ENCODE results near the gene HIF1A. TPM values are rescaled to one million over a fixed set of nuclear protein-coding genes. Genes with fewer than 3 reads are reported as not detected.
A peak's percentile ranks its signal among the peaks of the same experiment; 100 is the strongest.

HIF1A gene
- total RNA-seq, 4 donors from 2014 or later = 50.0 to 137 (median 83.0) TPM

DNA sequence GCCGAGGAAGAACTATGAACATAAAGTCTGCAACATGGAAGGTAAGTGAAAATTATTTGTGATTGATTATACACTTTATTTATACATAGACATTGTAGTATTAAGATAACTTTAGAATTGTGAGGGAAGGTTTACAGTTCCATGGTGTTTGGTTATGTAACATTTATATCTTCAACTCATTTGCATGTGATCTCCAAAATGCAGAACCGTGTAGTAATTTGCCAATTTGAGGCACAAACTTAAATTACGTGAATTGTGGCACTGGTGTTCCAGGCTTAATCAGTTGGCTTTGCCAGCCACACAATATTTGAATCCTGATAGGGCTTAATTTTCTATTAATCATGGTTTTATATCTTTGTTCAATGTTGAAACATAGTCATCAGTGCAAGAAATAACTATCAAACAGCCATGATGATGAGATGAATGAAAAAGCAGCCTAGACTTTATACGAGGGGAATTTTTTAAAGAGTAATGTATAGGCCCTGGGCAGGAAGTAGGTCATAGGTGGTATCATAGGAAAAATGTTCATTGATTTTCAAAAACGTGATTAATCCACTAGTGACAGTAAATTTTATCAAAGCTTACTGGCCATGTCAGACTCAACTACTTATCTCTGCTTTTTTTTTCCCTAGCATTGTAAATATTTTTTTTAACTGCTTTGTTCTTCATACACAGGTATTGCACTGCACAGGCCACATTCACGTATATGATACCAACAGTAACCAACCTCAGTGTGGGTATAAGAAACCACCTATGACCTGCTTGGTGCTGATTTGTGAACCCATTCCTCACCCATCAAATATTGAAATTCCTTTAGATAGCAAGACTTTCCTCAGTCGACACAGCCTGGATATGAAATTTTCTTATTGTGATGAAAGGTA lies 31.7 kb downstream of the HIF1A start:
- no peak for DNase-seq
- H3K36me3 ChIP-seq = no peaks in the 10 kb centered on the region
- TF ChIP-seq, protein P1, sequence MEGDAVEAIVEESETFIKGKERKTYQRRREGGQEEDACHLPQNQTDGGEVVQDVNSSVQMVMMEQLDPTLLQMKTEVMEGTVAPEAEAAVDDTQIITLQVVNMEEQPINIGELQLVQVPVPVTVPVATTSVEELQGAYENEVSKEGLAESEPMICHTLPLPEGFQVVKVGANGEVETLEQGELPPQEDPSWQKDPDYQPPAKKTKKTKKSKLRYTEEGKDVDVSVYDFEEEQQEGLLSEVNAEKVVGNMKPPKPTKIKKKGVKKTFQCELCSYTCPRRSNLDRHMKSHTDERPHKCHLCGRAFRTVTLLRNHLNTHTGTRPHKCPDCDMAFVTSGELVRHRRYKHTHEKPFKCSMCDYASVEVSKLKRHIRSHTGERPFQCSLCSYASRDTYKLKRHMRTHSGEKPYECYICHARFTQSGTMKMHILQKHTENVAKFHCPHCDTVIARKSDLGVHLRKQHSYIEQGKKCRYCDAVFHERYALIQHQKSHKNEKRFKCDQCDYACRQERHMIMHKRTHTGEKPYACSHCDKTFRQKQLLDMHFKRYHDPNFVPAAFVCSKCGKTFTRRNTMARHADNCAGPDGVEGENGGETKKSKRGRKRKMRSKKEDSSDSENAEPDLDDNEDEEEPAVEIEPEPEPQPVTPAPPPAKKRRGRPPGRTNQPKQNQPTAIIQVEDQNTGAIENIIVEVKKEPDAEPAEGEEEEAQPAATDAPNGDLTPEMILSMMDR (IDR thresholded peaks at IDR 0.05) = no peak
- TF ChIP-seq POLR2A (IDR thresholded peaks at IDR 0.05) = no peak
- H3K4me3 ChIP-seq = no peak overlapping the region
- H3K9me3 ChIP-seq = no peaks in the 10 kb centered on the region
- no peak overlapping the region for H3K27ac ChIP-seq
- intact Hi-C loops (cut with DNase I; ENCODE audit: low total_unique reads) = no loop called here
- H3K27me3 ChIP-seq = no peaks in the 10 kb centered on the region
- H3K4me1 ChIP-seq = no peaks in the 10 kb centered on the region

DNA sequence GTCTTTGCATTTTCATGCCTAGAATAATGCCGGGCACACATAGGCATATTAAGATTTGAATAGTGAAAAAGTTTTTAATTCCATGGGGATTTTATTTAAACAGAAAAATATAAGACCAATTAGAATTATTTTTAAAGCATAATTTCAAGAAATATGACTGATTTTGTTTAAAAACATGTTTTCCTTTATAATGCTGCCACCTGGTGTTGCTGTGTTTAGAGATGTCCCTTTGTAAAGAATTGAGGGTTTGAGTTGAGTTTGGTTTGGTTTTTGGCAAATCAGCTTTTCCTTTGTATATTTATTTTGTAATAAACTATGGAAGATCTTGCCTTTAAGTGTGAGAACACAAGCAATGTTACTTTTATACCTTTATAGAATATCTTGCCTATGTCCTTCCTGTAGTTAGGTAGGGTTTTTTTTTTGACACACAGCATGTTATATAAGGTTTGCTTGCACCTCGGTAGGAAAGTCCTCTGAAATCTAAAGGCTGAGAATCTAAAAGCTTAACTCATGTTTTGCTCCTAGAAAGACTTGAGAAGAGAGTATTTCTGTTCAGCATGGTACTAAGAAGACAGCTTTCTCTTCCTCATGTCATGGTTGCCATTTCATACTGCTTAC lies 35.6 kb downstream of the HIF1A start:
- Histone ChIP-seq H3K4me1 (no peaks in the 10 kb centered on the region), H3K27me3 (no peaks in the 10 kb centered on the region), H3K36me3 (no peaks in the 10 kb centered on the region), H3K27ac (no peak overlapping the region), H3K9me3 (no peaks in the 10 kb centered on the region), H3K4me3 (no peak overlapping the region)
- TF ChIP-seq, protein P1 (IDR thresholded peaks at IDR 0.05) = peak; percentile 35 to 43 (median 42)
- TF ChIP-seq POLR2A (IDR thresholded peaks at IDR 0.05) = no peak
- intact Hi-C loops (cut with DNase I; ENCODE audit: low total_unique reads) = no loop called here
- no peak for DNase-seq

DNA sequence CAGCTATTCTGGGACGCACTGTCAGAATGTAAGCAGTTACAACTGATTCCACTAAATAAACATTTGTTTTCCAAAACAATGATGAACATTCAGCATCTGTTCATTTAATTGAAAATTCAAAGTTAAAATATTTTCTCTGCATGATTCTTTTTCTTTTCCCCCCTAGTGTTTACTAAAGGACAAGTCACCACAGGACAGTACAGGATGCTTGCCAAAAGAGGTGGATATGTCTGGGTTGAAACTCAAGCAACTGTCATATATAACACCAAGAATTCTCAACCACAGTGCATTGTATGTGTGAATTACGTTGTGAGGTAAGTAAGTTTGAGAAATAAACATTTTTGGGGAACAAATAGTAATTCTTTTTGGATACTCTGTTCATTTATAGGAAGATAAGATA lies 38.7 kb downstream of the HIF1A start:
- no peaks in the 10 kb centered on the region for H3K4me1 ChIP-seq
- H3K9me3 ChIP-seq = no peaks in the 10 kb centered on the region
- no peak for TF ChIP-seq POLR2A (IDR thresholded peaks at IDR 0.05)
- TF ChIP-seq, protein P1 (IDR thresholded peaks at IDR 0.05) = no peak
- intact Hi-C loops (cut with DNase I; ENCODE audit: low total_unique reads) = no loop called here
- H3K27ac ChIP-seq = no peak overlapping the region
- no peaks in the 10 kb centered on the region for H3K27me3 ChIP-seq
- H3K36me3 ChIP-seq = no peaks in the 10 kb centered on the region
- DNase-seq = no peak
- H3K4me3 ChIP-seq = no peak overlapping the region

DNA sequence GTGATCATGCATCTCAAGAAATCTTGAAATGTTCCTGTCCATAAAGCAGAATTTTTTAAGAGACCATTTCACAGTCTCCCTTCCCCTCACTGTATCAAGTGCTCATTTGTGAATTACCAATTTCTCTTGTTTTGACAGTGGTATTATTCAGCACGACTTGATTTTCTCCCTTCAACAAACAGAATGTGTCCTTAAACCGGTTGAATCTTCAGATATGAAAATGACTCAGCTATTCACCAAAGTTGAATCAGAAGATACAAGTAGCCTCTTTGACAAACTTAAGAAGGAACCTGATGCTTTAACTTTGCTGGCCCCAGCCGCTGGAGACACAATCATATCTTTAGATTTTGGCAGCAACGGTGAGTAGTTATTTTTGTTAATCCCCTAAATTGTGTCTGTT lies 41.4 kb downstream of the HIF1A start:
- H3K4me1 ChIP-seq = no peaks in the 10 kb centered on the region
- intact Hi-C loops (cut with DNase I; ENCODE audit: low total_unique reads) = no loop called here
- H3K27me3 ChIP-seq = no peaks in the 10 kb centered on the region
- DNase-seq = no peak
- H3K4me3 ChIP-seq = no peak overlapping the region
- H3K9me3 ChIP-seq = no peaks in the 10 kb centered on the region
- TF ChIP-seq POLR2A (IDR thresholded peaks at IDR 0.05) = no peak
- TF ChIP-seq, protein P1 (IDR thresholded peaks at IDR 0.05) = no peak
- no peak overlapping the region for H3K27ac ChIP-seq
- no peaks in the 10 kb centered on the region for H3K36me3 ChIP-seq

DNA sequence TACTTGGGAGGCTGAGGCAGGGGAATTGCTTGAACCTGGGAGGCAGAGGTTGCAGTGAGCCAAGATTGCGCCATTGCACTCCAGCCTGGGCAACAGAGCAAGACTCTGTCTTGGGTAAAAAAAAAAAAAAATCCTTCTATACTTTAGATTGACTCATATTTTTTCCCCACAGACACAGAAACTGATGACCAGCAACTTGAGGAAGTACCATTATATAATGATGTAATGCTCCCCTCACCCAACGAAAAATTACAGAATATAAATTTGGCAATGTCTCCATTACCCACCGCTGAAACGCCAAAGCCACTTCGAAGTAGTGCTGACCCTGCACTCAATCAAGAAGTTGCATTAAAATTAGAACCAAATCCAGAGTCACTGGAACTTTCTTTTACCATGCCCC lies 42.6 kb downstream of the HIF1A start:
- H3K4me1 ChIP-seq = no peaks in the 10 kb centered on the region
- H3K9me3 ChIP-seq = no peaks in the 10 kb centered on the region
- H3K36me3 ChIP-seq = no peaks in the 10 kb centered on the region
- intact Hi-C loops (cut with DNase I; ENCODE audit: low total_unique reads) = no loop called here
- no peak overlapping the region for H3K27ac ChIP-seq
- no peak overlapping the region for H3K4me3 ChIP-seq
- no peaks in the 10 kb centered on the region for H3K27me3 ChIP-seq
- DNase-seq = no peak
- TF ChIP-seq, protein P1 (IDR thresholded peaks at IDR 0.05) = no peak
- TF ChIP-seq POLR2A (IDR thresholded peaks at IDR 0.05) = no peak

Data from uterus (tissue), 4 donors.